T-helper 1 cell treated with Interleukin-12 subunit alpha and Interleukin-12 subunit beta and Interleukin-4 antibody, amounts not matched to agents 30 μg/mL and 1 μg/mL, for 36 hours (primary cell): Measurements from ENCODE around the gene PFDN1.

Experiments used
- H3K27ac Mint-ChIP-seq: one replicate; pipeline ENCODE4 v1.8.0; 2021; ENCODE audit warnings: mild to moderate bottlenecking, mixed read lengths
- H3K27me3 Mint-ChIP-seq: one replicate; pipeline ENCODE4 v1.8.0; 2021; ENCODE audit warnings: low read depth, mixed read lengths
- H3K36me3 Mint-ChIP-seq: one replicate; pipeline ENCODE4 v1.8.0; 2021; ENCODE audit warnings: low read depth, mixed read lengths
- H3K4me1 Mint-ChIP-seq: one replicate; pipeline ENCODE4 v1.8.0; 2021; ENCODE audit warnings: low read depth, mixed read lengths
- H3K4me3 Mint-ChIP-seq: one replicate; pipeline ENCODE4 v1.8.0; 2021; ENCODE audit warnings: mild to moderate bottlenecking, moderate library complexity, mixed read lengths
- H3K9me3 Mint-ChIP-seq: one replicate; pipeline ENCODE4 v1.8.0; 2021; ENCODE audit warnings: mixed read lengths

The PFDN1 gene

GRCh38 chr5:140250386-140250785 lies 52.5 kb downstream of the PFDN1 start:
- Mint-ChIP-seq H3K4me1 (peaks cover 60% of the 10 kb centered on the region), H3K27ac (peak overlapping the region; percentile 50), H3K4me3 (peak overlapping the region; percentile 26), H3K27me3 (no peaks in the 10 kb centered on the region), H3K36me3 (peaks cover 14% of the 10 kb centered on the region), H3K9me3 (no peaks in the 10 kb centered on the region)

GRCh38 chr5:140249536-140249935 lies 53.4 kb downstream of the PFDN1 start:
- peaks cover 18% of the 10 kb centered on the region for H3K36me3 Mint-ChIP-seq
- H3K4me3 Mint-ChIP-seq, result peak overlapping the region; percentile 30
- no peaks in the 10 kb centered on the region for H3K9me3 Mint-ChIP-seq
- no peaks in the 10 kb centered on the region for H3K27me3 Mint-ChIP-seq
- H3K4me1 Mint-ChIP-seq, result peaks cover 68% of the 10 kb centered on the region
- H3K27ac Mint-ChIP-seq, result peak overlapping the region; percentile 31

- H3K9me3 Mint-ChIP-seq, result no peaks in the 10 kb centered on the region
- peaks cover 65% of the 10 kb centered on the region for H3K4me1 Mint-ChIP-seq
- H3K27me3 Mint-ChIP-seq, result no peaks in the 10 kb centered on the region
- peaks cover 18% of the 10 kb centered on the region for H3K36me3 Mint-ChIP-seq
- H3K27ac Mint-ChIP-seq, result no peak overlapping the region
- no peak overlapping the region for H3K4me3 Mint-ChIP-seq
Measured at GRCh38 chr5:140248414-140248813, 54.5 kb downstream of the PFDN1 start.

- H3K9me3 Mint-ChIP-seq, result no peaks in the 10 kb centered on the region
- peaks cover 49% of the 10 kb centered on the region for H3K4me1 Mint-ChIP-seq
- no peak overlapping the region for H3K27ac Mint-ChIP-seq
- no peaks in the 10 kb centered on the region for H3K27me3 Mint-ChIP-seq
- H3K36me3 Mint-ChIP-seq, result peaks cover 16% of the 10 kb centered on the region
- no peak overlapping the region for H3K4me3 Mint-ChIP-seq
Measured at GRCh38 chr5:140246378-140247122, 56.4 kb downstream of the PFDN1 start.

GRCh38 chr5:140245926-140246325 lies 57.0 kb downstream of the PFDN1 start:
- Mint-ChIP-seq H3K4me1 (peaks cover 46% of the 10 kb centered on the region), H3K27ac (no peak overlapping the region), H3K9me3 (no peaks in the 10 kb centered on the region), H3K27me3 (no peaks in the 10 kb centered on the region), H3K4me3 (no peak overlapping the region), H3K36me3 (peaks cover 13% of the 10 kb centered on the region)

- H3K9me3 Mint-ChIP-seq, result no peaks in the 10 kb centered on the region
- peak overlapping the region; percentile 86 for H3K27ac Mint-ChIP-seq
- H3K4me1 Mint-ChIP-seq, result peaks cover 42% of the 10 kb centered on the region
- no peaks in the 10 kb centered on the region for H3K27me3 Mint-ChIP-seq
- peak overlapping the region; percentile 66 for H3K4me3 Mint-ChIP-seq
- H3K36me3 Mint-ChIP-seq, result peaks cover 11% of the 10 kb centered on the region
Measured at GRCh38 chr5:140245341-140245740, 57.6 kb downstream of the PFDN1 start.

GRCh38 chr5:140244525-140245025 lies 58.3 kb downstream of the PFDN1 start:
- no peak overlapping the region for H3K4me3 Mint-ChIP-seq
- H3K36me3 Mint-ChIP-seq, result peaks cover 8% of the 10 kb centered on the region
- no peaks in the 10 kb centered on the region for H3K27me3 Mint-ChIP-seq
- peak overlapping the region; percentile 47 for H3K27ac Mint-ChIP-seq
- H3K4me1 Mint-ChIP-seq, result peaks cover 37% of the 10 kb centered on the region
- H3K9me3 Mint-ChIP-seq, result no peaks in the 10 kb centered on the region

- H3K4me1 Mint-ChIP-seq, result peaks cover 29% of the 10 kb centered on the region
- no peaks in the 10 kb centered on the region for H3K27me3 Mint-ChIP-seq
- H3K27ac Mint-ChIP-seq, result no peak overlapping the region
- no peak overlapping the region for H3K4me3 Mint-ChIP-seq
- no peaks in the 10 kb centered on the region for H3K9me3 Mint-ChIP-seq
- H3K36me3 Mint-ChIP-seq, result peaks cover 5% of the 10 kb centered on the region
Measured at GRCh38 chr5:140243706-140244250, 59.1 kb downstream of the PFDN1 start.

GRCh38 chr5:140242890-140243585 lies 59.9 kb downstream of the PFDN1 start:
- H3K4me1 Mint-ChIP-seq, result peaks cover 29% of the 10 kb centered on the region
- H3K27ac Mint-ChIP-seq, result no peak overlapping the region
- H3K36me3 Mint-ChIP-seq, result peaks cover 5% of the 10 kb centered on the region
- no peak overlapping the region for H3K4me3 Mint-ChIP-seq
- no peaks in the 10 kb centered on the region for H3K9me3 Mint-ChIP-seq
- no peaks in the 10 kb centered on the region for H3K27me3 Mint-ChIP-seq

GRCh38 chr5:140242099-140242498 lies 60.8 kb downstream of the PFDN1 start:
- Mint-ChIP-seq H3K4me1 (peaks cover 25% of the 10 kb centered on the region), H3K36me3 (peaks cover 5% of the 10 kb centered on the region), H3K4me3 (no peak overlapping the region), H3K27ac (no peak overlapping the region), H3K27me3 (no peaks in the 10 kb centered on the region), H3K9me3 (no peaks in the 10 kb centered on the region)

GRCh38 chr5:140240987-140241706 lies 61.8 kb downstream of the PFDN1 start:
- Mint-ChIP-seq H3K27me3 (no peaks in the 10 kb centered on the region), H3K27ac (no peak overlapping the region), H3K4me3 (no peak overlapping the region), H3K9me3 (no peaks in the 10 kb centered on the region), H3K36me3 (peaks cover 5% of the 10 kb centered on the region), H3K4me1 (peaks cover 17% of the 10 kb centered on the region)

GRCh38 chr5:140239939-140240700 lies 62.8 kb downstream of the PFDN1 start:
- Mint-ChIP-seq H3K4me3 (no peak overlapping the region), H3K9me3 (no peaks in the 10 kb centered on the region), H3K36me3 (peaks cover 2% of the 10 kb centered on the region), H3K27ac (no peak overlapping the region), H3K27me3 (no peaks in the 10 kb centered on the region), H3K4me1 (peaks cover 9% of the 10 kb centered on the region)

- Mint-ChIP-seq H3K27me3 (no peaks in the 10 kb centered on the region), H3K9me3 (no peaks in the 10 kb centered on the region), H3K27ac (no peak overlapping the region), H3K4me1 (peaks cover 2% of the 10 kb centered on the region), H3K36me3 (no peaks in the 10 kb centered on the region), H3K4me3 (no peak overlapping the region)
Measured at GRCh38 chr5:140239461-140239860, 63.4 kb downstream of the PFDN1 start.

GRCh38 chr5:140238756-140239155 lies 64.1 kb downstream of the PFDN1 start:
- Mint-ChIP-seq H3K9me3 (no peaks in the 10 kb centered on the region), H3K4me3 (no peak overlapping the region)

More at GRCh38 chr5:140238756-140239155, 64.1 kb downstream of the PFDN1 start:
- Mint-ChIP-seq H3K36me3 (no peaks in the 10 kb centered on the region), H3K27ac (no peak overlapping the region), H3K4me1 (no peaks in the 10 kb centered on the region), H3K27me3 (peaks cover 4% of the 10 kb centered on the region)
